Caco-2 (cell line): ENCODE results near the gene BEX4. TPM values are rescaled to one million over a fixed set of nuclear protein-coding genes. Genes with fewer than 3 reads are reported as not detected.

Experiments
- BruUV-seq: library from RNA; stranded (reverse); fragments of 400-500 nt; replicated peaks from 2 replicates; lab custom pipeline; 2021; lab: Mats Ljungman, UMichigan
- CTCF ChIA-PET: fragments of 300-600 bp; sonication (Branson Sonifier 250); formaldehyde crosslinking; loops from one replicate; lab custom pipeline; 2022; ENCODE audit warnings: antibody characterized with exemption; lab: Charles Lee
- POLR2A ChIA-PET: fragments of 300-600 bp; sonication (Branson Sonifier 250); formaldehyde crosslinking; loops from one replicate; lab custom pipeline; 2022; ENCODE audit warnings: antibody characterized with exemption; lab: Charles Lee
- DNase-seq, 2 experiments: peaks; one replicate each; pipeline versions ENCODE4 v3.0.0 to v3.0.0-alpha.2; 2020 to 2022
- H3K27me3 ChIP-seq: replicated peaks from 2 replicates; pipeline ENCODE4 v1.6.0; 2011; ENCODE audit warnings: low read length; ENCODE audit not compliant: control insufficient read depth, insufficient read depth
- H3K36me3 ChIP-seq: 2 replicates; pipeline ENCODE4 v1.5.1; 2011; ENCODE audit warnings: low read length; ENCODE audit not compliant: control insufficient read depth, insufficient read depth
- H3K4me1 ChIP-seq: fragments of 250-450 bp; sonication (Bioruptor Pico); 2 replicates; pipeline ENCODE4 v1.5.1; 2020; ENCODE audit warnings: mild to moderate bottlenecking
- H3K4me3 ChIP-seq: 2 replicates; pipeline ENCODE4 v1.5.1; 2011; ENCODE audit warnings: low read depth, mild to moderate bottlenecking, control low read depth, low read length
- H3K9me3 ChIP-seq: fragments of 250-450 bp; sonication (Bioruptor Pico); 2 replicates; pipeline ENCODE4 v1.5.1; 2020; ENCODE audit warnings: mild to moderate bottlenecking, moderate library complexity
- H3K27ac Mint-ChIP-seq: one replicate; pipeline ENCODE4 v1.8.0; 2022; ENCODE audit warnings: mixed read lengths; ENCODE audit not compliant: unreplicated experiment
- H3K27me3 Mint-ChIP-seq: one replicate; pipeline ENCODE4 v1.8.0; 2022; ENCODE audit warnings: mixed read lengths; ENCODE audit not compliant: insufficient read depth, unreplicated experiment
- H3K36me3 Mint-ChIP-seq: one replicate; pipeline ENCODE4 v1.8.0; 2022; ENCODE audit warnings: mild to moderate bottlenecking, mixed read lengths; ENCODE audit not compliant: insufficient read depth, unreplicated experiment
- H3K4me1 Mint-ChIP-seq: one replicate; pipeline ENCODE4 v1.8.0; 2022; ENCODE audit warnings: low read depth, mixed read lengths; ENCODE audit not compliant: unreplicated experiment
- H3K4me3 Mint-ChIP-seq: one replicate; pipeline ENCODE4 v1.8.0; 2022; ENCODE audit warnings: mild to moderate bottlenecking, moderate library complexity, mixed read lengths; ENCODE audit not compliant: unreplicated experiment
- H3K9me3 Mint-ChIP-seq: one replicate; pipeline ENCODE4 v1.8.0; 2022; ENCODE audit warnings: mixed read lengths; ENCODE audit not compliant: unreplicated experiment
- intact Hi-C: fragments of 100-400 bp; cut with micrococcal nuclease; formaldehyde crosslinking; loops from one replicate; pipeline ENCODE4 v1.10.0; 2022; ENCODE audit not compliant: unreplicated experiment
- total RNA-seq: library from RNA; stranded (reverse); gene quantifications from 2 replicates; pipeline ENCODE4 v1.2.3, GENCODE V29; 2022
- TF ChIP-seq, protein P1 (sequence below), 2 experiments: fragments of 200-600 bp in 1 of 2; IDR thresholded peaks; 1 replicate in 1 of 2; 2 replicates in 1 of 2; pipeline versions ENCODE4 v1.5.1 to v1.8.0; 2011 to 2022; ENCODE audit warnings: antibody characterized with exemption in 1 of 2, control low read depth in 1 of 2, inconsistent platforms in 1 of 2, low read depth in 1 of 2, low read length in 1 of 2, mild to moderate bottlenecking in 1 of 2, moderate library complexity in 1 of 2; ENCODE audit not compliant: insufficient read depth in 1 of 2, severe bottlenecking in 1 of 2, unreplicated experiment in 1 of 2

BEX4 gene
- total RNA-seq, 1 experiment from 2014 or later: 2.2 TPM

DNA sequence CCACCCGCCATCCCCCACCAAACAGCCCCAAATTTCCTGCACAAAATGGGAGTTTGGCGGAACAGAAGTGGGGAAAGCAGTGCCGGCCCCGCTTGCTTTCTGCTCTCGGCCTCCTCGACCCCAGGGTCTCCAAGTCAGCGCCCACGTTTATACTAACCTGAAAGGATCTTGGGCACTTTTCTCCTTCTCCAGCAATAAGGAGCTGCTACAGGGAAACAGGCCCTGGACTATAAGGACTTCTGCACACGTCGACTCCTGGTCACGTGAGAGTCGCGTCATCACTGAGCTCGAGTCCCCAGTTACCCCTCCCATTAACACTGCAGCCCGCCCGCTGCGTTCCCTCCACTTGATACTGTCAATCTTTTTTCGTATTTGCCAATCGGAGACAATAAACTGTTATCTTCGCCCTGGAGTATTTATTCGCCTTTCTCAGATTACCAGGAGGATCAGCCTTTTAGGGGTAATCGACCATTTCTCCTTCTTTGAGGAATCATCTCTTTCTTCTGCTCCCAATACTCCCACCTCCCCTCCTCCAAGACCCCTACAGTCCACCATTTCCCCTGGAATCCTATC lies 40.1 kb downstream of the BEX4 start, which contains the start of gene TCEAL8:
Gene TCEAL8 (minus strand): TSS at position 235 of the 573 bp plus-strand sequence. CDS start 1,176 bp downstream, outside the sequence.
- BruUV-seq: no TSS peak
- Histone ChIP-seq H3K9me3 (no peaks in the 10 kb centered on the region), H3K36me3 (no peaks in the 10 kb centered on the region), H3K4me3 (peak within 1 kb of the TSS; percentile 63), H3K27me3 (no peaks in the 10 kb centered on the region), H3K4me1 (peaks cover 3% of the 10 kb centered on the region; the same call in 1 of the 2 replicates)
- no peaks in the 10 kb centered on the region for H3K27me3 Mint-ChIP-seq
- peak within 1 kb of the TSS; percentile 94 for H3K4me3 Mint-ChIP-seq
- peak within 1 kb of the TSS; percentile 91 for H3K27ac Mint-ChIP-seq
- H3K4me1 Mint-ChIP-seq: peaks cover 12% of the 10 kb centered on the region
- CTCF ChIA-PET: interaction anchor here (1.0 kb wide), 1 partner anchor 209 kb away, joined by 4 read pairs; no protein-coding TSS in a partner anchor
- TF ChIP-seq, protein P1, sequence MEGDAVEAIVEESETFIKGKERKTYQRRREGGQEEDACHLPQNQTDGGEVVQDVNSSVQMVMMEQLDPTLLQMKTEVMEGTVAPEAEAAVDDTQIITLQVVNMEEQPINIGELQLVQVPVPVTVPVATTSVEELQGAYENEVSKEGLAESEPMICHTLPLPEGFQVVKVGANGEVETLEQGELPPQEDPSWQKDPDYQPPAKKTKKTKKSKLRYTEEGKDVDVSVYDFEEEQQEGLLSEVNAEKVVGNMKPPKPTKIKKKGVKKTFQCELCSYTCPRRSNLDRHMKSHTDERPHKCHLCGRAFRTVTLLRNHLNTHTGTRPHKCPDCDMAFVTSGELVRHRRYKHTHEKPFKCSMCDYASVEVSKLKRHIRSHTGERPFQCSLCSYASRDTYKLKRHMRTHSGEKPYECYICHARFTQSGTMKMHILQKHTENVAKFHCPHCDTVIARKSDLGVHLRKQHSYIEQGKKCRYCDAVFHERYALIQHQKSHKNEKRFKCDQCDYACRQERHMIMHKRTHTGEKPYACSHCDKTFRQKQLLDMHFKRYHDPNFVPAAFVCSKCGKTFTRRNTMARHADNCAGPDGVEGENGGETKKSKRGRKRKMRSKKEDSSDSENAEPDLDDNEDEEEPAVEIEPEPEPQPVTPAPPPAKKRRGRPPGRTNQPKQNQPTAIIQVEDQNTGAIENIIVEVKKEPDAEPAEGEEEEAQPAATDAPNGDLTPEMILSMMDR (IDR thresholded peaks at IDR 0.05; ENCODE audit: insufficient read depth in 1 of 2, low read depth in 1 of 2, low read length in 1 of 2, severe bottlenecking in 1 of 2, unreplicated experiment in 1 of 2): no peak
- intact Hi-C loops: loop anchor here (5.0 kb wide), 1 partner anchor 207 kb away; no protein-coding TSS in a partner anchor
- H3K36me3 Mint-ChIP-seq: peaks cover 17% of the 10 kb centered on the region
- no peaks in the 10 kb centered on the region for H3K9me3 Mint-ChIP-seq
- POLR2A ChIA-PET: interaction anchor here (0.6 kb wide), 1 partner anchor 535 kb away, joined by 3 read pairs; the partner anchor contains the start of gene GPRASP3
- peak; percentile 54 to 71 for DNase-seq

DNA sequence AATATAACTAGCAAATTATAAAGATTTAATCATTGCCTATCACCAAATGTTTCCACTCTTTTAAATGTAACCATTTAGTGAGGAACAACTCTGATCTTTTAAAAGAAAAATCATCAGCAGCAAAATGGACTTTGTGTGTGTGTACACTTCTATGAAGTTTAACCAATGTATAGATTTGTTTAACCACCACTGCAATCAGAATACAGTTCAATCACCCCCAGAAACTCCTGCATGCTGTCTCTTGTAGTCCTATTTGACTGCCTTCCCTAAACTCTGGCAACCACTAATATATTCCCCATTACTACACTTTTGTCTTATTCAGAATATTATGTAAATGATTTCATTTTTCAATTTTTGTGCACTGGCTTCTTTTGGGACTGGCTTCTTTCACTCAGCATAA lies 41.7 kb downstream of the BEX4 start:
- H3K9me3 ChIP-seq: no peaks in the 10 kb centered on the region
- H3K27ac Mint-ChIP-seq: no peak overlapping the region
- H3K27me3 Mint-ChIP-seq: no peaks in the 10 kb centered on the region
- H3K4me3 ChIP-seq: no peak overlapping the region
- no peak overlapping the region for H3K4me3 Mint-ChIP-seq
- TF ChIP-seq, protein P1 (IDR thresholded peaks at IDR 0.05; ENCODE audit: insufficient read depth in 1 of 2, low read depth in 1 of 2, low read length in 1 of 2, severe bottlenecking in 1 of 2, unreplicated experiment in 1 of 2): no peak
- no peaks in the 10 kb centered on the region for H3K4me1 ChIP-seq
- BruUV-seq: no TSS peak
- H3K4me1 Mint-ChIP-seq: peaks cover 12% of the 10 kb centered on the region
- H3K36me3 Mint-ChIP-seq: peaks cover 17% of the 10 kb centered on the region
- no peaks in the 10 kb centered on the region for H3K36me3 ChIP-seq
- intact Hi-C loops: no loop called here
- H3K27me3 ChIP-seq: no peaks in the 10 kb centered on the region
- DNase-seq: no peak
- H3K9me3 Mint-ChIP-seq: no peaks in the 10 kb centered on the region
- ChIA-PET POLR2A (no interaction called here), CTCF (no interaction called here)

DNA sequence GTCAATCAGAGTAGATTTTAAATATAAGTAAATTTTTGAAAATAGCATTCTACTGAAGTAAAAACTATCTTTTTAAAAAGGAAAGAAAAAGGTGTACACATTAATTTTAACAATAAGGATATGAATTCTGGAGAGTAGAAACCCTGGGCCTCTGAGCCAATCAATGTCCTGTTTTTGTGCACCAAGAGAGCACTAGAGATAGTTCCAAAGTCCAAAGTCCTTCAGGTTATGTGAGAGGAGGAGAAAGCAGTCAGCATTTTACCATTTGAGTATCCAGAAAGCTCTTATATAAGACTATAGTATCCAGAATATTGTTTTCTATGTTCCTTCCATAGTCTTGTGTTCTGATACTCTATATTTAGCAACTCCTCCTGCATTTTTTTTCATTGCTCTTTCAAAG lies 43.4 kb downstream of the BEX4 start:
- ChIA-PET CTCF (interaction anchor here (0.7 kb wide), 1 partner anchor 9 kb away, joined by 3 read pairs; no protein-coding TSS in a partner anchor), POLR2A (no interaction called here)
- no TSS peak for BruUV-seq

More for the DNA sequence above, 43.4 kb downstream of the BEX4 start:
- Mint-ChIP-seq H3K4me3 (no peak overlapping the region), H3K9me3 (no peaks in the 10 kb centered on the region), H3K36me3 (peaks cover 17% of the 10 kb centered on the region), H3K27ac (no peak overlapping the region), H3K27me3 (peaks cover 3% of the 10 kb centered on the region), H3K4me1 (peaks cover 12% of the 10 kb centered on the region)
- Histone ChIP-seq H3K4me1 (no peaks in the 10 kb centered on the region), H3K27me3 (no peaks in the 10 kb centered on the region), H3K9me3 (no peaks in the 10 kb centered on the region), H3K4me3 (no peak overlapping the region), H3K36me3 (no peaks in the 10 kb centered on the region)
- no peak for DNase-seq
- intact Hi-C loops: no loop called here
- TF ChIP-seq, protein P1 (IDR thresholded peaks at IDR 0.05; ENCODE audit: insufficient read depth in 1 of 2, low read depth in 1 of 2, low read length in 1 of 2, severe bottlenecking in 1 of 2, unreplicated experiment in 1 of 2): no peak

Other genes starting within 250 kb of the BEX4 start
- not detected in 2 replicates for gene BEX1, start 150.9 kb upstream of the BEX4 start, total RNA-seq
- 0.41 TPM in 1 of 2 replicates, not detected in the other for gene NXF3, start 122.0 kb upstream of the BEX4 start, total RNA-seq
- gene TCEAL8, start 40.0 kb downstream of the BEX4 start, total RNA-seq: 21.5 and 22.0 TPM in 2 replicates
- not detected in 2 replicates for gene TCEAL5, start 61.6 kb downstream of the BEX4 start, total RNA-seq
- gene BEX2, start 95.9 kb downstream of the BEX4 start, total RNA-seq: 16.8 and 24.5 TPM in 2 replicates
- not detected in 2 replicates for gene TCEAL7, start 115.1 kb downstream of the BEX4 start, total RNA-seq
- gene TCEAL9, start 141.4 kb downstream of the BEX4 start, total RNA-seq: 41.9 and 44.9 TPM in 2 replicates
- gene BEX3, start 161.4 kb downstream of the BEX4 start, total RNA-seq: 293 and 367 TPM in 2 replicates